ENCODE results near the gene OR13C2. TPM values are rescaled to one million over a fixed set of nuclear protein-coding genes. Genes with fewer than 3 reads are reported as not detected.
"Not testable (repeated sequence)": the region's sequence is repeated elsewhere in the genome, so short reads cannot be mapped to it uniquely, and the experiment has no call there.

The OR13C2 gene
- total RNA-seq, 4 donors from 2014 or later, result not detected

GRCh38 chr9:104611213-104611612 is 5.8 kb upstream of the OR13C2 start:
- Histone ChIP-seq H3K4me3 (no peak overlapping the region), H3K27me3 (no peaks in the 10 kb centered on the region), H3K9me3 (no peaks in the 10 kb centered on the region), H3K4me1 (no peaks in the 10 kb centered on the region), H3K27ac (no peak overlapping the region), H3K36me3 (no peaks in the 10 kb centered on the region)
- no peak for TF ChIP-seq CTCF (IDR thresholded peaks at IDR 0.05)
- no peak for TF ChIP-seq EP300 (IDR thresholded peaks at IDR 0.05)
- TF ChIP-seq POLR2A (IDR thresholded peaks at IDR 0.05), result no peak
- no peak for DNase-seq (ENCODE audit: low spot score in 2 of 2)
- 77 to 82% methylated on average over 2 of the region's 2 CpGs for WGBS, 2 donors

- 52 to 67% methylated on average over 1 of the region's 1 CpG for WGBS, 2 donors
- H3K36me3 ChIP-seq, result no peaks in the 10 kb centered on the region
- H3K27ac ChIP-seq, result no peak overlapping the region
- no peaks in the 10 kb centered on the region for H3K27me3 ChIP-seq
- no peaks in the 10 kb centered on the region for H3K4me1 ChIP-seq
- TF ChIP-seq EP300 (IDR thresholded peaks at IDR 0.05) (no peak), POLR2A (IDR thresholded peaks at IDR 0.05) (no peak), CTCF (IDR thresholded peaks at IDR 0.05) (no peak)
- H3K9me3 ChIP-seq, result no peaks in the 10 kb centered on the region
- DNase-seq (ENCODE audit: low spot score in 2 of 2), result no peak
- H3K4me3 ChIP-seq, result no peak overlapping the region
Measured at GRCh38 chr9:104608336-104608735, 2.9 kb upstream of the OR13C2 start.

DNA sequence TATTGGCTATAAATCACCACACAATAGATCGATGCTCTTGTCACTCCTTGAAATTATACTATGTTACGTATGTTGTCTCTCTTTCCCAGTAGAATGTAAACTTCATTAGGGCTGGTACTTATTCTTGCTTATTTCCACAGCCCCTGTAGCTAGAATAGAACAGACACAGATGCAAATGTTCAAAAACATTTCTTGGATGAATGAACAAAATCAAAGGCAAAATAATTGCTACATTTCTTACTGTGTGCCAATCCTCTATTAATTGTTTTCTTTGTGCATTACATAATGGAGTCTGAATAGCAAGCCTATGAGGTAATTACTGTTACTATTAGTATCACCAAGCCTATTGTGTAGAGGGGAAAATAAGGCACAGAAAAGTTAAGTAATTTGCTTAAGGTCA is 725 bp upstream of the OR13C2 start:
- H3K27ac ChIP-seq, result no peak overlapping the region
- H3K4me3 ChIP-seq, result peak overlapping the region in 1 of 4 donors; percentile 4
- no peak for DNase-seq (ENCODE audit: low spot score in 2 of 2)
- no peaks in the 10 kb centered on the region for H3K9me3 ChIP-seq
- H3K27me3 ChIP-seq, result no peaks in the 10 kb centered on the region
- no peaks in the 10 kb centered on the region for H3K4me1 ChIP-seq
- H3K36me3 ChIP-seq, result no peaks in the 10 kb centered on the region
- 32 to 56% methylated on average over 2 of the region's 2 CpGs for WGBS, 2 donors
- TF ChIP-seq CTCF (IDR thresholded peaks at IDR 0.05), result no peak
- TF ChIP-seq EP300 (IDR thresholded peaks at IDR 0.05), result no peak
- no peak for TF ChIP-seq POLR2A (IDR thresholded peaks at IDR 0.05)

- H3K27me3 ChIP-seq, result no peaks in the 10 kb centered on the region
- no peak overlapping the region for H3K4me3 ChIP-seq
- H3K27ac ChIP-seq, result no peak overlapping the region
- TF ChIP-seq CTCF (IDR thresholded peaks at IDR 0.05) (no peak), EP300 (IDR thresholded peaks at IDR 0.05) (no peak), POLR2A (IDR thresholded peaks at IDR 0.05) (no peak)
- H3K9me3 ChIP-seq, result no peaks in the 10 kb centered on the region
- no peaks in the 10 kb centered on the region for H3K36me3 ChIP-seq
- 84 to 93% methylated on average over 3 of the region's 3 CpGs for WGBS, 2 donors
- DNase-seq (ENCODE audit: low spot score in 2 of 2), result no peak
- H3K4me1 ChIP-seq, result no peaks in the 10 kb centered on the region
Measured at GRCh38 chr9:104604801-104605200, 626 bp downstream of the OR13C2 start.

DNA sequence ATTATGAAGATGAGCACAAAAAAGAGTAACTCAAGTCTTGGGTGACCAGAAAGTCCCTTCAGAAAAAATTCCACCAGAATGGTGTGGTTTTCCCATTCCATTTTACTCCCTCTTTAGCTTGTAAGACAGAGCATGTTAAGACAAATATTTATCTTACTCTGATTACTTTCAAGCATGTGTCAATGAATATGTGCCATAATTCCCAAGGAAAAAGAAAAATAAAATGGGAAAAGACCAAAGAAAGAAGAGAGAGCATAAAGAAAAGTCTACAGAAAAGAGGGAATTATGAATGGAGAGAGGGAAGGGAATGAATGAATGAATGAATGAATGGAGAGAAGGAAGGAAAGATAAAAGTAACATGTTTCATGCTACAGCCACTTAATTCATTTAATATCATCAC is 6.1 kb downstream of the OR13C2 start, which contains the start of gene OR13C5:
TSS of gene OR13C5 (minus strand) at position 101 of the 400 bp plus-strand sequence. CDS start at position 101, 0 bp downstream.
- not testable (repeated sequence) for DNase-seq (ENCODE audit: low spot score in 2 of 2); H3K4me1 ChIP-seq; H3K9me3 ChIP-seq; H3K4me3 ChIP-seq; H3K27ac ChIP-seq; H3K36me3 ChIP-seq; H3K27me3 ChIP-seq

DNA sequence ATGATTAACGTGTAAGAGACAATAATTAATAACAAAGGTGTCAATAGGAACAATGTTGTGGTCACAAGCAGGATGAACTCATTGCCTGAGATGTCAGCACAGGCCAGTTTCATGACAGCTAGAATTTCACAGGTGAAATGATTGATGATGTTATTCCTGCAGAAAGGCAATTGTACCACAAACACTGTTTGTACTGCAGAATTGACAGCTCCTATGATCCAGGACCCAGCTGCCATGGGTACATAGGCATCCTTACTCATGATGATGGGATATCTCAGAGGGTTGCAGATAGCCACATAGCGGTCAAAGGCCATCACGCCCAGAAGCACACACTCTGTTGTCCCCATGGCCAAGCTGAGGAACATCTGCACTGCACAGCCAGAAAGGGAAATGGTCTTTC is 6.7 kb downstream of the OR13C2 start:
- 63 to 85% methylated on average over 1 of the region's 3 CpGs for WGBS, 2 donors
- not testable (repeated sequence) for H3K4me3 ChIP-seq; H3K9me3 ChIP-seq; H3K27ac ChIP-seq; H3K27me3 ChIP-seq; DNase-seq (ENCODE audit: low spot score in 2 of 2); H3K36me3 ChIP-seq; H3K4me1 ChIP-seq

Data from tibial nerve (tissue), 4 donors.